ENCODE data around the gene CEP295NL.
"Not testable (repeated sequence)": the region's sequence is repeated elsewhere in the genome, so short reads cannot be mapped to it uniquely, and the experiment has no call there.

The CEP295NL gene

GRCh38 chr17:78878871-78879527 lies 24.0 kb downstream of the CEP295NL start:
- Histone ChIP-seq H4K20me1 (ENCODE audit: insufficient read depth, low read length) (no peaks in the 10 kb centered on the region), H3K27me3 (ENCODE audit: low read depth, low read length) (no peaks in the 10 kb centered on the region), H3K4me2 (ENCODE audit: low read length) (no peak overlapping the region), H2AFZ (ENCODE audit: low read depth, low read length) (no peak overlapping the region), H3K9ac (ENCODE audit: low read length) (no peak overlapping the region), H3K4me3 (ENCODE audit: low read length) (no peak overlapping the region), H3K9me3 (ENCODE audit: insufficient read depth, low read length) (no peaks in the 10 kb centered on the region), H3K27ac (ENCODE audit: low read length) (no peak overlapping the region), H3K36me3 (replicated peaks; ENCODE audit: low read depth, low read length) (no peaks in the 10 kb centered on the region), H3K4me1 (ENCODE audit: low read length) (peaks cover 6% of the 10 kb centered on the region; the same call in 1 of the 2 replicates), H3K79me2 (ENCODE audit: low read length) (no peaks in the 10 kb centered on the region)
- TF ChIP-seq EZH2phosphoT487 (IDR thresholded peaks at IDR 0.05; ENCODE audit: low read depth) = no peak
- TF ChIP-seq CTCF (IDR thresholded peaks at IDR 0.05; ENCODE audit: low read depth, low read length) = no peak

DNA sequence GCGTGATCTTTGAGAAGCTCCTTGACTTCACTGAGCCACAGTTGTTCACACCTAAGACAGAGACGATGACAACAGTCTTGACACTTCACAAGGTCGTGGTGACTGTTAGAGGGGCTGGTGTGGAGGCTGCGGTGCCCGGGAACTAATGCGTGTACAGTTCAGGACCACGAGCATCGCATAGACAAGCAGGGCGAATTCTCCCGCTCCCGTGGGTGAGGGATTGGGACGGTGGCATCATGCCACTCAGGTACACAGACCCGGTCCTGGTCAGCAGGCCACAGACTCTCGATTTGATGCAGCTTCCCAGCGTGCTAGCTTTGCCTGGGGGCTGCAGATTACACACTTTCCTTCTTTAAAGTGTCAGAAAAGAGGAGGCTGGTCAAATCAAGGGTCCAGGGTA lies 24.7 kb downstream of the CEP295NL start:
- no peak overlapping the region for H3K4me3 ChIP-seq (ENCODE audit: low read length)
- no peaks in the 10 kb centered on the region for H3K9me3 ChIP-seq (ENCODE audit: insufficient read depth, low read length)
- H4K20me1 ChIP-seq (ENCODE audit: insufficient read depth, low read length) = no peaks in the 10 kb centered on the region
- peaks cover 5% of the 10 kb centered on the region; the same call in 1 of the 2 replicates for H3K4me1 ChIP-seq (ENCODE audit: low read length)
- H3K79me2 ChIP-seq (ENCODE audit: low read length) = no peaks in the 10 kb centered on the region
- H3K27ac ChIP-seq (ENCODE audit: low read length) = no peak overlapping the region
- no peak for TF ChIP-seq EZH2phosphoT487 (IDR thresholded peaks at IDR 0.05; ENCODE audit: low read depth)
- TF ChIP-seq CTCF (IDR thresholded peaks at IDR 0.05; ENCODE audit: low read depth, low read length) = no peak
- H3K9ac ChIP-seq (ENCODE audit: low read length) = no peak overlapping the region
- H2AFZ ChIP-seq (ENCODE audit: low read depth, low read length) = no peak overlapping the region
- no peaks in the 10 kb centered on the region for H3K27me3 ChIP-seq (ENCODE audit: low read depth, low read length)
- no peaks in the 10 kb centered on the region for H3K36me3 ChIP-seq (replicated peaks; ENCODE audit: low read depth, low read length)
- no peak overlapping the region for H3K4me2 ChIP-seq (ENCODE audit: low read length)

DNA sequence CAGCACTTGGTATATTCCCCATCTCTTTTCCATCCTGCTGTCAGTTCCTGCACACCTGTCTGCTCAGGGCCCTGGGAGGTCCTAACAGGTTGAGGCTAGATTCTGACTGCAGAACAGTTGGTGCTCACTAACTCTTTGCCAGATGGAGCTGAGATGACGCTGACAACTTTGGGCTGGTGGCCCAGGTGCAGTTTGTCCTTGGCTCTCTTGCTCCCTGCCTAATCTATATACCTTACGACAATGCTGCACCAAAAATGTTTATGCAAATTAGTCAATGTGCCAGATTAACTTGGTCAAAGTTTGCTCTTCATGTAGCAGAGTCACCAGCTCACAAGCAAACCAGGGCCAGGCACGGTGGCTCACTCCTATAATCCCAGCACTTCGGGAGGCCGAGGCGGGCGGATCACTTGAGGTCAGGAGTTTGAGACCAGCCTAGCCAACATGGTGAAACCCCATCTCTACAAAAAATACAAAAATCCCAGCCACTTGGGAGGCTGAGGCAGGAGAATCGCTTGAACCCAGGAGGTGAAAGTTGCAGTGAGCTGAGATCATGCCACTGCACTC lies 26.0 kb downstream of the CEP295NL start:
- not testable (repeated sequence) for H2AFZ ChIP-seq (ENCODE audit: low read depth, low read length); H3K9me3 ChIP-seq (ENCODE audit: insufficient read depth, low read length); H3K27me3 ChIP-seq (ENCODE audit: low read depth, low read length); H3K4me1 ChIP-seq (ENCODE audit: low read length); H3K4me2 ChIP-seq (ENCODE audit: low read length); H3K36me3 ChIP-seq (replicated peaks; ENCODE audit: low read depth, low read length); H3K9ac ChIP-seq (ENCODE audit: low read length); H3K79me2 ChIP-seq (ENCODE audit: low read length); H4K20me1 ChIP-seq (ENCODE audit: insufficient read depth, low read length); H3K27ac ChIP-seq (ENCODE audit: low read length); H3K4me3 ChIP-seq (ENCODE audit: low read length)

GRCh38 chr17:78876094-78876597 lies 26.9 kb downstream of the CEP295NL start:
- no peaks in the 10 kb centered on the region for H3K79me2 ChIP-seq (ENCODE audit: low read length)
- H4K20me1 ChIP-seq (ENCODE audit: insufficient read depth, low read length) = no peaks in the 10 kb centered on the region
- H2AFZ ChIP-seq (ENCODE audit: low read depth, low read length) = no peak overlapping the region
- H3K27me3 ChIP-seq (ENCODE audit: low read depth, low read length) = no peaks in the 10 kb centered on the region
- no peak overlapping the region for H3K4me3 ChIP-seq (ENCODE audit: low read length)
- no peaks in the 10 kb centered on the region for H3K4me1 ChIP-seq (ENCODE audit: low read length)
- H3K4me2 ChIP-seq (ENCODE audit: low read length) = no peak overlapping the region
- H3K36me3 ChIP-seq (replicated peaks; ENCODE audit: low read depth, low read length) = no peaks in the 10 kb centered on the region
- no peak for TF ChIP-seq EZH2phosphoT487 (IDR thresholded peaks at IDR 0.05; ENCODE audit: low read depth)
- TF ChIP-seq CTCF (IDR thresholded peaks at IDR 0.05; ENCODE audit: low read depth, low read length) = no peak
- H3K9ac ChIP-seq (ENCODE audit: low read length) = no peak overlapping the region
- H3K9me3 ChIP-seq (ENCODE audit: insufficient read depth, low read length) = no peaks in the 10 kb centered on the region
- H3K27ac ChIP-seq (ENCODE audit: low read length) = no peak overlapping the region
